GM20431 (cell line): ENCODE results near the gene SMCO2.

Experiments used
- in situ Hi-C: fragments of 300-500 bp; cut with MseI, MboI; formaldehyde crosslinking; loops from one replicate; pipeline ENCODE4 v1.15.0; 2020; ENCODE audit warnings: low sequenced_read_pairs; ENCODE audit not compliant: unreplicated experiment

SMCO2 gene

DNA sequence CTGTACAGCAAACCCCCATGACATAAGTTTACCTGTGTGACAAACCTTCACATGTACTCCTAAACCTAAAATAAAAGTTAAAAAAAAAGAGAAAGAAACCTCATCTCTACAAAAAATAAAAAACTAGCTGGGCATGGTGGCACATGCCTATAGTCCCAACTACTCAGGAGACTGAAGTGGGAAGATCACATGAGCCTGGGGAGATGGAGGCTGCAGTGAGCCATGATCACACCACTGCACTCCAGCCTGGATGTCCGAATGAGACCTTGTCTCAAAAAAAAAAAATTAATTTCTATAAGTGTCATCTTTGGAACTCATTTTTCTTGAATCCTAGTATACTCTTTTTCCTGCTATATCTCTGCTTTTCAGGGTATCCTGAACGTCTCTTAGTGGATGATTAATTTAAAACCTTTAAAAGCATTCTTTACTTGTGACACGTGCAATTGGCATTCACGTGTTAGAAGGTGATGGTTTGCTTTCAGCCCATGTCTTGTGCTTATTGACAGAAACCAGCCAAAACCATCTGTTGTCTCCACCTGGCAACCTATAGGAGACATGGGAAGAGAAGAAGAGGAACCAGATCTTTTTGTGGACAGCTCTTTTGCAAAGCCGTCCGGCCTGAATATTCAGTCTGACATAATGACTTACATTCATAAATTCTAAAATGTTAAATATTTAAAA is 46.9 kb downstream of the SMCO2 start:
- in situ Hi-C loops: no loop called here

DNA sequence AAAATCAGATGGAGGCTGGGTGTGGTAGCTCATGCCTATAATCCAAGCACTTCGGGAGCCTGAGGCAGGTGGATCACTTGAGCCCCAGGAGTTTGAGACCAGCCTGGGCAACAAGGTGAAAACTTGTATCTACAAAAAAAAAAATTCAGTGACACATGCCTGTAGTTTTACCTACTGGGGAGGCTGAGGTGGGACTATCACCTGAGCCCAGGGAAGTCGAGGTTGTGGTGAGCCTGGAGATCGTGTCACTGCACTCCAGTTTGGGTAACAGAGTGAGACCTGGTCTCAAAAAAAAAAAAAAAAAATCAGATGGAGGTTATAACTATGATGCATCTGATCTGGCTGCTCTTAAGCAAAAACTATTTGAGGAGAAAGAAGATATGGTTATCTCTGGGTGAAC is 50.9 kb downstream of the SMCO2 start:
- in situ Hi-C loops: no loop called here

DNA sequence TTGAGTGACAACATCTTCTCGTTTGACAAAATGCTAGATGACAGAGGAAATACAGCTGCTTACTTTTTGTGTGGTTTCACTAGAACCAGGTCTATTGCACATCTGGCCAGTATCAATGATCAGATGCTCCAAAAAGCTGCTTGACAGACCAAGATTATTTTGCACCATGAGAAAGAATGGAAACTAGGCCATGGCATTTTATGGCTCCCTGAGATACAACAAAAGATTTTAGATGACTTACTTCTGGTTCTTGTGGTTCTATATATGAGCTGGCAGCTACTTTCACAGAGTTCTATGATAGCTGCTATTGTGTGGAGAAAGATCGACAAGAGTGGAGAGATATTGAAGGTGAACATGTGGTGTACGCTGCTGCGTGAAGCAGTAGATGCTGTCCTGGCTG is 51.6 kb downstream of the SMCO2 start:
- in situ Hi-C loops: no loop called here

DNA sequence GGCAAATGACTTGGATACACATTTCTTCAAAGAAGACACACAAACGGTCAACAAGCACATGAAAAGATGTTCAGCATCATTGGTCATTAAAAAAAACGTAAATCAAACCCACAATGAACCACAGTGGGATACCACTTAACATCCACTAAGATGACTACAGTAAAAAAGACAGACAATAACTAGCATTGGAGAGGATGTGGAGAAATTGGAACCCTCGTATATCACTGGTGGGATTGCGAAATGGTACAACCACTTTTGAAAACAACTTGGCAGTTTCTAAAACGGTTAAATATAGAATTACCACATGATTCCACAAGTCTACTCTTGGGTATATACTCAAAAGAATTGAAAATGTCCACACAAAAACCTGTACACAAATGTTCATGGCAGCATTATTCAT is 52.2 kb downstream of the SMCO2 start:
- in situ Hi-C loops: no loop called here

DNA sequence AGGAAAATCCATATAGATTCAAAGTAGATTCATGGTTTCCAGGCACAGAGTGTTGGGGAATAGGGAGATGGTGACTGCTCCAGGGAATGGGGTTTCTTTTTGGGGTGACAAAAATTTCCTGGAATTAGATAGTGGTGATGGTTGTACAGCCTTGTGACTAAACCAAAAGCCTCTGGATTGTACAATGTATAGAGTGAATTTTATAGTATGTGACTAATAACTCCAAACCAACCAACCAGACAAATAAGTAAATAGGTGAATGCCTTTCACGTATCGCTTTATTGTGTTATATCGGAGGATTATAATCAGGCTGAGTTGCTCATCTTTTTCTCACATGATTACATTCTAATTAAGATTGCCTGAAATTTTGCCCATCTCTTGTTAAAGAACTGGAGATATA is 52.8 kb downstream of the SMCO2 start:
- in situ Hi-C loops: no loop called here

DNA sequence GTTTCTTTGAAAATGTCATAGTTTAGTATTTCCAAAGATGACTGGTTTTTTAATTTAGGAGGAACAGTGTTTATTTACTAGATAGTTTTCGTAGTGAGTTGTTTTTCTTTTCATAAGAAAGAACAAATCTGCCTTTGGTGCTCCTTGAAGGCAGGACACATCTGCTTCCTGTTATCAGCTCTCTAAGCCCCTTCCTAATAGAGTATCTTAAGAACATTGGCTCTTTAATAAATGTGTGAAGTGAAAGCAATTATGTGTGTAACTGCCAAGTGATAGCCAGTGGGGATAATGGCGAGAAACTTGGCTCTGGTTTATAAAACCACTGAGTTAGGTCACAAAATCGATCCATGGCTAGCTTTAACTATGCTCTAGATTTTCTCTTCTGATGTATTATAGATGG is 54.0 kb downstream of the SMCO2 start:
- in situ Hi-C loops: no loop called here

DNA sequence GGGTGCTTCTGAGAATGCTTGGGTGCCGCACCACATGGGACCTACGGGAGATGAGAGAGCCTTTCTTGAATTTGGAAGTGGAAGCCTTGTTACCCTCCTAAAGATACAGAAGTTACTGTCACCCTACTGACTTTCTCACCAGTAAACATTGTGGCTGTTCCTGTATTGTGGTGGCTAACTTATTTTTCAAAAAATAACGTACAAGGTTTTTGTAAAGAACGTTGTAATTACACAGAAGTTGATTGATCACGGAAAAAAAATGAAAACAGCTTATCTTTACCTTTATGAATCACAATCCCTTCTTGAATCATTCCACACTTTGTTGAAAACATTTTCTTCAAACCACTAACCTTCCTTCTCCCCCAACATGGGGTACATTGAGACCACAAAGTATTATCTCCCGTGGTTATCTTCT is 55.5 kb downstream of the SMCO2 start:
- in situ Hi-C loops: no loop called here

DNA sequence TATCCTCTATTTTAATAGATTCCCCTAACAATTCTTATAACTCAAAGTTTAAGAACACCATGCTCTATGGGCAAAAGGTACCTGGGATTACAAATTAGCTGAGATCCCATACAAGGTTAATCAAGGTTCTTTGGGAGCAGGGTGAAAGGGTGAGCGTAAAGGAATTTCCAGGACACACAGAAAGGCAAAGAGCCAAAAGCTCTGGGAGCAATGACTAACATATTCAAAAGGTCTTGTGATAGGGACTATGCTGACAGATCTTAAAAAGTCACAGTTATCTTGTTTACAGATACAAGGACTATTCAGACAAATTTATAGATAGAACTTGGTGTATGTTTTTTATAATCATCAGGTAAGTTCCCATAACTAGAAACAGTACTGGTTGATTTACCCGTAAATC is 58.0 kb downstream of the SMCO2 start:
- in situ Hi-C loops: no loop called here

DNA sequence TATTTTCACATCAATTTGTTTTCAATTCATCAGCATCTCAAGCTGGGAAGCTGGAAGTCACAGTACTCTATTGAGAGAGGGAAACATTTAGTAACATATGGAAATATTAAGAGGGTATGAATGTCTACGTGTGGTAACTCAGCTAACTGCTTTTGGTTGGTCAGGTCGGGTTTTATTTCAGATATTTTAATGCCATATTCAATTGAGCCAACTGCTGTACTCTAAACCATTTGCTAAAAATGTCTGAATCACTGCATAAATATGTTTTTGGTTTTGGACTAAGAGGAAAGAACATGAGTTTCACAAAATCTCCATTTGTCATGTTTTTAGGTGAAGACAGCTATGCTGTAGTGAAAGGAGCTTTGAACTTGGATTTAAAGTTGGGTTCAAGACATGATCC is 58.6 kb downstream of the SMCO2 start:
- in situ Hi-C loops: no loop called here

DNA sequence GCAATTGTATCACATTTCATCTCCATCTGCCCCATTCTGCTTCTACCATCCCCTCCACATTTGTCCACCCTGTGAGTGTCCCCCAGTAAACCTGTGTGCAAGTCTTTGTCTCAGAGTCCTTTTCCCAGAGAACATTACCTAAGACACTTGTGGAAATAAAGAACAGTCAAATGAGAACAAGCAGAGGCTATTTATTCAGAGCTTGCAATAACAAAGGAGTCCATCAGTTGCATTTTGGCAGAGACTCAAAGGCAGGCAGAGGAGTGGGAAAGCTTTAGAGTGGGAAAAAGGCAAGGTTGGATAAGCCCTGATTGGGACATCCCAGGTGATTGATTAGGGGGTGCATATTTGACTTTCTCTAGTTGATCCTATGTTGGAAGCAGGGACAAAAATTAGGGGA is 59.2 kb downstream of the SMCO2 start:
- in situ Hi-C loops: no loop called here

DNA sequence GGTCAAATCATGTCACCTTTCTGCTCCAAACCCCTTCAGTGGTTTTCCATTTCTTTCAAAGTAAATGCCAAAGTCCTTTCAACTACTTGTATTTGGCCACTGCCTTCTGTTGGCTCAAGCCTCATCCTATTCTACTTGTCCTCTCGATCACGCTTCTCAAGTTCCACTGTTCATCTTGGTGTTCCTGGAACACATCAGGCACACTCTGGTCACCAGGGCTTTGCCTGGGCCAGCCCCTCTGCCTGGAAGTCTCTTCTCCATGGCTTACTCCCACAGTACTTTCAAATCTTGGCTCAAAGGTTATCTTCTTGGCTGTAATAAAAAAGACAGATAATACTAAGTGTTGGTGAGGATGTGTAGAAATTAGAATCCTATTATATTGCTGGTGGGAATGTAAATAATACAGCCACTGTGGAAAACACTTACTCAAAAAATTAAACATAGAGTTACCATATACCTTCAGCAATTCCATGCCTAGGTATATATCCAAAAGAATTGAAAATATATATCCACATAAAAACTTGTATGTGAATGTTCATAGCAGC is 60.2 kb downstream of the SMCO2 start:
- in situ Hi-C loops: no loop called here

DNA sequence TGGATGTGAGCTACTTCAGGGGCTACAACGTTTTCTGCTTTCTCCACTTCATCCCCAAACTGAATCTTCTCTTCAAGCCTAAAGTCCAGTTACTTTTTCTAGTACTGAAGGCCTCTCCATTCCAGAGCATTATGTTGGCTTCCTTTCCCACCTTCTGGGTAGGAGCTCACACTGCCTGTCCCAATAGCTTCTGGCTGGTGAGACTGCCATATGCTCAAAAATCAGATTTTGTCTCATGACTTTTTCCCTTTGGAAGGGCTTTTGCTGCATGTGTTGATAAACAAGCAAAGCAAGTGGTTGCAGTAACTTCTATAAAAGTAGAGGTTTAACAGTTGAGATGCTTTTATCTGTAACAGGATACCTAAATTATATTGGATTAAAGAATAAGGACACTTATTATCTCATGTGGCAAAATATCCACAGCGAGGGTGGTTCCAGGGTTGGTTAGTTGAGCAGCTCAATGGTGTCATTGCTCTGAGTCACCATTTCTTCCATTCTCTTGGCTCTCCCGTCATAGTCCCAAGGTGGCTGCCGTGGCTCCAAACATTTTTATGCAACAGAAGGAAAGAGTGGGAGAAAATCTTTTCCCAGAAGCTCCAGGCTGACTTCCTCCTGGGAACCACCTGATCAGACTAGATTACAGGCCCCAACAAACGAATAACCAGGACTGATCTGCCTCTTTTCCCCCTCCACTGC is 62.3 kb downstream of the SMCO2 start:
- in situ Hi-C loops: no loop called here

DNA sequence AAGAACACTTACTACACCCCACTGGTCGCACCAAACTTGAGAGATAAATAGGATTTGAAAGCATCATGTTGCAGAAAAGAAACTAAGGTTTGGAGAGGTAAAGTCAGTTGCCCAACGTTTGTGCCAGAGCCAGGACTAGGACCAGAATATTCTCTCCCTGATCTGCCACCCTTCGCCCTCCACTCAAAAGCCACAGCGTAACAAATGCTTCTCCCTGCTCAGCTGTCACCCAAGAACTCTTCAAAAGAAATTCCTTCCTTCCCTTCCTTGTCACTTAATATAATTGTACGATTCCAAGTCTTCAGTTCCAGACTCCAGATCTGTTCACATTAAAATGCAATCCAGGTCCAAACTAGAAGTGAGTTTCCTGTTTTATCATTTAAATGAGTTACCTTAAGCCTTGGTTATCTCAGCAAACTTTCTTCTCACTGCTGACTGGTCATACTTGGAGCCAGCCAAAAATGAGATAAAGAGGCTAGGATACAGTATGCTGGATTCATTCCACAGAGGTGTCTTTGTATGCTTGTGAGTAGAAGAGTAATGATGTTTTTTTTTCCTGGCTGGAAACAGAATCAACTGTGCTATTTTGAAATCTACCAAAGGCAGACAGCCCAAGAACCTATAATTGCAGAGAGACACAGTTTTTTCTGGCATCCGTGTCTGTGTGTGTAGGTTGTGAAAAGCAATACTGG is 64.6 kb downstream of the SMCO2 start:
- in situ Hi-C loops: no loop called here

DNA sequence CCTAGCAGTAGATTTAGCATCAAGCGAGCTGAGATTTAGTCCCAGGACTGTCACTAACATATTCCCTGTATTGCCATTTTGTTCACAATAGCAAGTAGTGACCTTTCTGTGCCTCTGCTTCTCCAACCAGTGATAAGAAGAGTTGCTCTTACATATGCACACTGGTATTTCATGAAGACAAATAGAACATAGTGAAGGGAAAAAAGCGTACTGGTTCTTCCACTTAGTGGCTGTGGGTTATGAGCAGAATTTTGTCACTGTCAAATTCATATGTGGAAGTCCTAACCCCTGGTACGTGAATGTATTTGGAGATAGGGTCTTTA is 65.1 kb downstream of the SMCO2 start:
- in situ Hi-C loops: no loop called here

DNA sequence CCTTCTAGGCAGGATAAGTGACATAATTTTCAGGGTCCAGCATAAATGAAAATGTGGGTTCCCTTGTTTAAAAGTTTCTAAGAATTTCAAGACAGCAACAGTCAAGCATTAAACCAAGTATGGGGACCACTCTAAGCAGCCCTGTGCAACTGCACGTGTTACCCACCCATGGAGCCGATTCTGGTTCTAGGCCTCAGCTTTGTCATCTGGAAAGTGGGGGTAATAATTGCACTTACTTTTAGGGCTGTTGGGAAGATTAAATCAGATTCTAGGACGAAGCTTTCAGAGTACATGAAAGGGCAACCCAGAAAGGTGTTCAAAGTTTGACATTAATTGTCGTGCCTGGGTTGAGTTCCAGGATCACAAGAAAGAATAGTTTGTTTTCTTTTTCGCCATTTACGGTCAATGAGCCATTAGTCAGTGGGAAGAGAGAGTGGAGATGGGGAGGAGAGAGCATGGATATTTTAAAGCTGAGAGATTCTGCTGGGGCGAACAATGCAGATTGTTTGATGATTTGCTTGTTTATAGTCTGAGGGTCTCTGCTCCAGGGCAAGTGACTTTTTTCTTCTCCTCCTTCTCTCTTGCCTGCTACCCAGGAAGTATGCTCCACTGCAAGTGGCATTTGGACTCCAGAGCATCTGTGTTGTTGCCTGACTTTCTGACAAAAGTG is 66.8 kb downstream of the SMCO2 start:
- in situ Hi-C loops: no loop called here

DNA sequence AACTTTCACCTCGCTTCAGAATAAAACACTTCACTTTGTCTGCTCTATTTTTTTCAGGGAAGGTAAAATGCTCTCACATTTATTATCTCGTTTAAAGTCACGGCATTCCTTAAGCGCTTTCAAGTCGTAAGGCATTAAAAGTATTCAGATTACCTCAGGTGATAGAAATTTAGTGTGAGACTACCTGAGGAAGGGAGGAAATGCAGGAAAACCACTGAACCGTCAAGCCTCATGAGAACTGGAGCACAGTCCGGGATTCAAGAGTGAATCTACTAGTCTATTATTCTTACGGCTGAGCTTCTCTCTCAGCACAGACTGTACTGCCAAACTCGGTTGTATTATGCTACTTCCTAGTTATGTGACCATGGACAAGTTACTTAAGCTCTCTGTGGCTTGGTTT is 69.1 kb downstream of the SMCO2 start:
- in situ Hi-C loops: no loop called here

DNA sequence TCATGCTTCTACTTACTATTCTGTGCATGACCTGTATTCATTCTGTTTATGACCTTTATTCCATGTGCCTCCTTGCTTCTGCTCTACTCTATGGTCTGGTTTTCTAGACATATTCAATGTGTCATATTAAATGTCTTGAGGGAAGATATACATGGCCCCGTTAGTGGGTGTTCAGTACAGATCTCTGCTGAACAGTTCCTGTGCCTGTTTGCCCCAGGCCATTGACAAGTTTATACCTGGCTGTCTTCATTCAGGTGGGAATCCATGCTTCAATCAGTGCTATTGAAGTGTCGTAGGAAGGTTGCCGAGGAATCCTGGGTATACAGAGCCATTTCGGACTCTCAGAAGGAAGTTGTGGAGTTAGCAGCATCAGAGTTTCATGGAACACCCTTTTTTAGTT is 70.1 kb downstream of the SMCO2 start:
- in situ Hi-C loops: no loop called here

DNA sequence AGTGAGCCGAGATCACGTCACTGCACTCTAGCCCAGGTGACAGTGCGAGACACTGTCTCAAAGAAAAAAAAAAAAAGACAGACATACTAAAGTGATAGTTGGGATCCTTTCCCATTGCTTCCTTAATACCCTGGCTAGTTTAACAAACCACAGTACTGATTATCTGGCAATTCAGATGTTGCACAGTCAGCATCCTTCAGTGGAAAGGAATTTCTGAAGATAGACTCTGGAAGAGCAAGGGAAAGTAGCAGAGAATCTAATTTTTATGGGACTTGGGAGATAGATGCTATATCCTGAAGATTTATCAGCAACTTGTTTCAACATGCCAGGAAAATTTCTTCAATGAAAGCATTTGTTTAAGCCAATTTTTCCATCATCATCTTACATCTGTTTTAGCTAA is 71.0 kb downstream of the SMCO2 start:
- in situ Hi-C loops: no loop called here

DNA sequence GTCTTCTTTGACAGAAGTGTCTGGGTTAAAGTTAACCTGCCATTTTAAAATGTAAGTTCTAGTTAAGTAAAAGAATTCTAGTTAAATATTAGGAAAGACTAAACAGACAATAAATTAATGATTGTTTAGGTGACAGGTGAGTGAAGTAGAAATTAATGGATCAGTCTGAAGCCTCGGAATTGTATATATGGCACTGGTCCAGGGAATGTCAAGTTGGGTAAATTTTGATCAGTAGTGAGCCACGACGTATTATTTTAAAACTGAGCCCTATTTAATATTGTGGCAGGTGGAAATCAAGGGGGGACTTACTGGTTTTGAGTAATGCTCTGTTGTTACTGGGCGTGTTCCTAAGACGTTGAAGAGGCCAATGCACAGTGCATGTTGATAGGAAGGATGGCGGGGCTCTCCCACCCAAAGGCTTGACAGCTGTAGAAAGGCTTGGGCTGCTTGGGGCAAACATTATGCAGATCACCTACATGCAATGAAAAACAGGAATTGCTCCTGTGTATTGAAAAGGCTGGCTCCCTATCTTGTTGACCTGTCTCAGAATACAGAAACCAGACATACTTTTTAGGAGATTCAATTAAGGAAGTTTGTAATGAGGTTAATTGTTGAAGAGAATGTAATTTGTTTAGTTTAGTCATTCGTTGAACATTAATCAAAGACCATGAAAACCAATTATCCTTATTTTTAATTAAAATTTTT is 71.6 kb downstream of the SMCO2 start:
- in situ Hi-C loops: no loop called here

DNA sequence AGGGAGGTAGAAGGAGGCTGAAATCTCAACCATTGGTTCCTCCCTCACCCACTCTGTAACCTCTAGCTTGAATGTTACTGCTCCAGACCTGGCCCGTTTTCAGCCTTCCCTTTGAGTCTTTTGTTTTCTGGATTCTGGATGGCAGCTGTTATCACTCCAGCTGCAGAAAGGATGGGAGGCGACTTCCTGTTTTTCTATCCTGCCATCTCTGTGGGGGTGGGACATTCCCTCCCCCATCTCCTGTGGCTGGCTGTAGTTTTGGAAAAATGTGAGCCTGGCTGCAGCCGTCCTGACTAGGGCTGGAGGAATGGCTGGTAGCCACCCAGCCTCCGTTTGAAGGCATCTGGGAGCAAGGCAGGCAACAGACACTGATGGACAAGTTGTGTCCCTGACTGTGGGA is 74.5 kb downstream of the SMCO2 start:
- in situ Hi-C loops: no loop called here
